IMR-90 (cell line): ENCODE data around the gene MGA. TPM values are rescaled to one million over a fixed set of nuclear protein-coding genes. Genes with fewer than 3 reads are reported as not detected.
A peak's percentile ranks its signal among the peaks of the same experiment; 100 is the strongest.

Experiments
- ATAC-seq: fragments of 200-7000 bp; cut with Tn5 transposase; 2 replicates; pipeline ENCODE4 v1.9.1; 2020; ENCODE audit warnings: low read depth, mild to moderate bottlenecking, moderate library complexity
- BruUV-seq: library from RNA; stranded (reverse); fragments of 400-500 nt; replicated peaks from 2 replicates; lab custom pipeline; 2021; lab: Mats Ljungman, UMichigan
- CTCF ChIA-PET: fragments of 300-600 bp; formaldehyde crosslinking; extraction: SDS; loops from one replicate; lab custom pipeline; 2021; ENCODE audit warnings: antibody characterized with exemption; lab: Yijun Ruan, JAX
- POLR2A ChIA-PET: fragments of 300-600 bp; sonication (Branson Sonifier 250); formaldehyde crosslinking; loops from one replicate; lab custom pipeline; 2022; ENCODE audit warnings: antibody characterized with exemption; ENCODE audit not compliant: unreplicated experiment; lab: Charles Lee
- DNase-seq: peaks from one replicate; pipeline ENCODE4 v3.0.0; 2013
- H2AFZ ChIP-seq: replicated peaks from 2 replicates; pipeline ENCODE3; 2013; ENCODE audit warnings: low read length, mild to moderate bottlenecking; ENCODE audit not compliant: poor library complexity
- H2AK5ac ChIP-seq: 2 replicates; pipeline ENCODE4 v1.6.1; 2013; ENCODE audit warnings: low read depth, low read length, inconsistent platforms
- H2AK9ac ChIP-seq: replicated peaks from 2 replicates; pipeline ENCODE3; 2013; ENCODE audit warnings: mild to moderate bottlenecking, low read depth, low read length, moderate library complexity; ENCODE audit not compliant: poor library complexity
- H2BK120ac ChIP-seq: 2 replicates; pipeline ENCODE4 v1.6.1; 2013; ENCODE audit warnings: low read depth, low read length, inconsistent platforms
- H2BK15ac ChIP-seq: 3 replicates; pipeline ENCODE4 v1.6.1; 2013; ENCODE audit warnings: low read depth, low read length, inconsistent platforms
- H2BK20ac ChIP-seq: 2 replicates; pipeline ENCODE4 v1.6.1; 2013; ENCODE audit warnings: low read depth, mild to moderate bottlenecking, inconsistent platforms, low read length, moderate library complexity
- H2BK5ac ChIP-seq: 2 replicates; pipeline ENCODE4 v1.6.1; 2013; ENCODE audit warnings: mild to moderate bottlenecking, low read depth, low read length, inconsistent platforms; ENCODE audit not compliant: poor library complexity, severe bottlenecking
- H3K14ac ChIP-seq: replicated peaks from 2 replicates; pipeline ENCODE4 v1.6.1; 2013; ENCODE audit warnings: low read depth, low read length, inconsistent platforms
- H3K18ac ChIP-seq: 2 replicates; pipeline ENCODE4 v1.6.1; 2013; ENCODE audit warnings: low read depth, low read length, control low read depth
- H3K23ac ChIP-seq: 2 replicates; pipeline ENCODE4 v1.6.1; 2013; ENCODE audit warnings: low read depth, low read length, inconsistent platforms
- H3K27ac ChIP-seq: 2 replicates; pipeline ENCODE4 v1.5.1; 2013; ENCODE audit warnings: mild to moderate bottlenecking, control low read depth, low read length; ENCODE audit not compliant: insufficient read depth
- H3K27me3 ChIP-seq: 2 replicates; pipeline ENCODE4 v1.6.1; 2013; ENCODE audit warnings: low read length; ENCODE audit not compliant: control insufficient read depth, insufficient read depth
- H3K36me3 ChIP-seq: 2 replicates; pipeline ENCODE4 v1.6.1; 2013; ENCODE audit warnings: low read length, mixed read lengths; ENCODE audit not compliant: control insufficient read depth, insufficient read depth
- H3K4ac ChIP-seq: 2 replicates; pipeline ENCODE4 v1.6.1; 2013; ENCODE audit warnings: low read depth, low read length, inconsistent platforms
- H3K4me1 ChIP-seq: 2 replicates; pipeline ENCODE4 v1.6.1; 2013; ENCODE audit warnings: low read length, mixed read lengths; ENCODE audit not compliant: control insufficient read depth, insufficient read depth
- H3K4me2 ChIP-seq: 2 replicates; pipeline ENCODE4 v1.6.1; 2013; ENCODE audit warnings: low read depth, mild to moderate bottlenecking, control low read depth, low read length, moderate library complexity
- H3K4me3 ChIP-seq: 2 replicates; pipeline ENCODE4 v1.5.1; 2013; ENCODE audit warnings: low read depth, mild to moderate bottlenecking, control low read depth, low read length, moderate library complexity; ENCODE audit not compliant: insufficient read depth
- H3K56ac ChIP-seq: 2 replicates; pipeline ENCODE4 v1.6.1; 2013; ENCODE audit warnings: low read length, inconsistent platforms; ENCODE audit not compliant: insufficient read depth; ENCODE audit errors: extremely low read depth
- H3K79me1 ChIP-seq, 2 experiments: 2 replicates each; pipeline ENCODE4 v1.6.1; 2013; ENCODE audit warnings: low read length in 2 of 2, inconsistent platforms in 1 of 2, low read depth in 1 of 2
- H3K9ac ChIP-seq: 2 replicates; pipeline ENCODE4 v1.6.1; 2013; ENCODE audit warnings: low read depth, low read length, control low read depth
- H3K9me1 ChIP-seq: 2 replicates; pipeline ENCODE4 v1.6.1; 2013; ENCODE audit warnings: low read length, inconsistent platforms; ENCODE audit not compliant: insufficient read depth
- H3K9me3 ChIP-seq: 2 replicates; pipeline ENCODE4 v1.6.1; 2013; ENCODE audit warnings: low read length; ENCODE audit not compliant: control insufficient read depth, insufficient read depth
- H4K20me1 ChIP-seq: 2 replicates; pipeline ENCODE4 v1.6.1; 2013; ENCODE audit warnings: low read length, inconsistent platforms; ENCODE audit not compliant: insufficient read depth
- H4K5ac ChIP-seq: 2 replicates; pipeline ENCODE4 v1.6.1; 2013; ENCODE audit warnings: mild to moderate bottlenecking, low read depth, low read length, control low read depth
- H4K8ac ChIP-seq, 2 experiments: 2 replicates each; pipeline ENCODE4 v1.6.1; 2013; ENCODE audit warnings: low read depth in 2 of 2, low read length in 2 of 2, control low read depth in 1 of 2, inconsistent platforms in 1 of 2
- H4K91ac ChIP-seq: 2 replicates; pipeline ENCODE4 v1.6.1; 2013; ENCODE audit warnings: low read depth, low read length, inconsistent platforms; ENCODE audit not compliant: insufficient read depth
- FOS ChIP-seq: fragments of 150-350 bp; IDR thresholded peaks from 2 replicates; pipeline ENCODE4 v1.6.1; 2016; ENCODE audit warnings: low read depth, low read length
- POLR2A ChIP-seq: IDR thresholded peaks from 2 replicates; pipeline ENCODE4 v1.6.1; 2012; ENCODE audit warnings: mild to moderate bottlenecking, low read depth, low read length
- WGBS, 2 experiments: methylation state at CpG; one replicate each; pipeline versions ENCODE4 v1.1.5 to v1.1.7; 2013; ENCODE audit warnings: missing lambda C conversion rate in 2 of 2; ENCODE audit not compliant: insufficient read length in 1 of 2; ENCODE audit errors: extremely low coverage in 2 of 2; 5-methylcytosine and 5-hydroxymethylcytosine counted together
- dilution Hi-C: fragments of 300-500 bp; cut with HindIII; formaldehyde crosslinking; loops from one replicate; pipeline ENCODE4 v1.14.3; 2018; ENCODE audit warnings: low sequenced_read_pairs; ENCODE audit not compliant: unreplicated experiment
- in situ Hi-C: fragments of 300-500 bp; cut with MboI; formaldehyde crosslinking; loops from 3 replicates; pipeline ENCODE4 v1.14.3; 2019; ENCODE audit warnings: low sequenced_read_pairs, inconsistent platforms, mixed read lengths
- intact Hi-C: fragments of 100-400 bp; cut with micrococcal nuclease; formaldehyde crosslinking; loops from 2 replicates; pipeline ENCODE4 v1.10.0; 2022
- polyA plus RNA-seq, 3 experiments: library from polyadenylated mRNA; depleted of rRNA; stranded (reverse); fragments of >200 nt; gene quantifications; 2 replicates each; pipeline ENCODE4 v1.2.3, GENCODE V29; 2012; ENCODE audit warnings: low replicate concordance in 1 of 3
- total RNA-seq: library from RNA; depleted of rRNA; stranded (reverse); fragments of >200 nt; gene quantifications from 2 replicates; pipeline ENCODE4 v1.2.3, GENCODE V29; 2012
- TF ChIP-seq, protein P1 (sequence below): fragments of 150-350 bp; IDR thresholded peaks from 2 replicates; pipeline ENCODE4 v1.6.1; 2016; ENCODE audit warnings: low read depth, mild to moderate bottlenecking, low read length, moderate library complexity, borderline replicate concordance

The MGA gene
- total and polyA plus RNA-seq, 2 of the 4 experiments (the other 2 are of a cell fraction): 3.2 to 38.0 TPM

- H2AK5ac ChIP-seq: no peak overlapping the region
- DNase-seq (peak; percentile 39), ATAC-seq (peak; percentile 56)
- no peaks in the 10 kb centered on the region for H4K20me1 ChIP-seq
- no peak overlapping the region for H2BK20ac ChIP-seq
- no peaks in the 10 kb centered on the region for H3K4me1 ChIP-seq
- no peak overlapping the region for H3K23ac ChIP-seq
- no peak overlapping the region for H4K91ac ChIP-seq
- no peak overlapping the region for H2BK15ac ChIP-seq
- ChIA-PET CTCF (no interaction called here), POLR2A (no interaction called here)
- WGBS, 2 experiments: 11% methylated on average over 1 of the region's 6 CpGs; no CpG with 5 or more reads in 1 of the 2 experiments
- intact Hi-C loops (loop anchor here (5.0 kb wide), 1 partner anchor 39 kb away; no protein-coding TSS in a partner anchor), dilution Hi-C loops (no loop called here), in situ Hi-C loops (no loop called here)
- no peak overlapping the region for H2BK120ac ChIP-seq
- TF ChIP-seq, protein P1, sequence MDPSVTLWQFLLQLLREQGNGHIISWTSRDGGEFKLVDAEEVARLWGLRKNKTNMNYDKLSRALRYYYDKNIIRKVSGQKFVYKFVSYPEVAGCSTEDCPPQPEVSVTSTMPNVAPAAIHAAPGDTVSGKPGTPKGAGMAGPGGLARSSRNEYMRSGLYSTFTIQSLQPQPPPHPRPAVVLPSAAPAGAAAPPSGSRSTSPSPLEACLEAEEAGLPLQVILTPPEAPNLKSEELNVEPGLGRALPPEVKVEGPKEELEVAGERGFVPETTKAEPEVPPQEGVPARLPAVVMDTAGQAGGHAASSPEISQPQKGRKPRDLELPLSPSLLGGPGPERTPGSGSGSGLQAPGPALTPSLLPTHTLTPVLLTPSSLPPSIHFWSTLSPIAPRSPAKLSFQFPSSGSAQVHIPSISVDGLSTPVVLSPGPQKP: no peak
- TF ChIP-seq FOS: no peak
- TF ChIP-seq POLR2A: no peak
- H3K79me1 ChIP-seq: peaks cover 8 to 12% of the 10 kb centered on the region in 2 experiments; a peak in 2 of 4 replicates
- H2AFZ ChIP-seq: no peak overlapping the region
- no peak overlapping the region for H4K5ac ChIP-seq
- H4K8ac ChIP-seq: no peak overlapping the region
- BruUV-seq: no TSS peak
- H3K4me3 ChIP-seq: no peak overlapping the region
- H3K56ac ChIP-seq: no peak overlapping the region
- H2AK9ac ChIP-seq: no peak overlapping the region
- H3K4ac ChIP-seq: no peak overlapping the region
- H3K27ac ChIP-seq: no peak overlapping the region
- H3K4me2 ChIP-seq: peak overlapping the region; percentile 7; the same call in 1 of the 2 replicates
- H3K9me1 ChIP-seq: no peaks in the 10 kb centered on the region
- H3K36me3 ChIP-seq: peaks cover 17% of the 10 kb centered on the region
- H3K18ac ChIP-seq: no peak overlapping the region
- no peak overlapping the region for H3K9ac ChIP-seq
- H3K14ac ChIP-seq: no peak overlapping the region
- H2BK5ac ChIP-seq: no peak overlapping the region
- H3K9me3 ChIP-seq: no peaks in the 10 kb centered on the region
- H3K27me3 ChIP-seq: no peaks in the 10 kb centered on the region
Observed at GRCh38 chr15:41713047-41713446, 52.8 kb downstream of the MGA start.
